ENCODE results near the gene ZIC4.

Gene ZIC4

GRCh38 chr3:147387291-147387884 lies 19.0 kb downstream of the ZIC4 start:
- 13% methylated on average over 9 of the region's 10 CpGs for WGBS
- Histone ChIP-seq H3K36me3 (ENCODE audit: insufficient read depth, low read length) (no peaks in the 10 kb centered on the region), H3K27me3 (ENCODE audit: insufficient read depth, low read length) (peaks cover 100% of the 10 kb centered on the region), H3K9ac (ENCODE audit: low read depth, low read length) (0 out of 2 replicates have a peak overlapping the region, but pooled peaks have one; percentile 10), H3K4me3 (ENCODE audit: low read length) (0 out of 2 replicates have a peak overlapping the region, but pooled peaks have one; percentile 21), H3K27ac (ENCODE audit: low read depth, low read length) (no peak overlapping the region; the same call in 1 of the 2 replicates), H3K9me3 (ENCODE audit: insufficient read depth, low read depth, low read length) (no peaks in the 10 kb centered on the region), H3K4me1 (ENCODE audit: insufficient read depth, low read length) (peaks cover 66% of the 10 kb centered on the region)

GRCh38 chr3:147385059-147386012 lies 21.0 kb downstream of the ZIC4 start:
- Histone ChIP-seq H3K9ac (ENCODE audit: low read depth, low read length) (no peak overlapping the region), H3K9me3 (ENCODE audit: insufficient read depth, low read depth, low read length) (no peaks in the 10 kb centered on the region), H3K27me3 (ENCODE audit: insufficient read depth, low read length) (peaks cover 100% of the 10 kb centered on the region), H3K36me3 (ENCODE audit: insufficient read depth, low read length) (no peaks in the 10 kb centered on the region), H3K4me1 (ENCODE audit: insufficient read depth, low read length) (peaks cover 86% of the 10 kb centered on the region), H3K4me3 (ENCODE audit: low read length) (peak overlapping the region; percentile 39; the same call in 1 of the 2 replicates), H3K27ac (ENCODE audit: low read depth, low read length) (no peak overlapping the region)
- 42% methylated on average over 22 of the region's 23 CpGs for WGBS

- H3K36me3 ChIP-seq (ENCODE audit: insufficient read depth, low read length) = no peaks in the 10 kb centered on the region
- no peak overlapping the region for H3K9ac ChIP-seq (ENCODE audit: low read depth, low read length)
- peak overlapping the region; percentile 39 for H3K4me3 ChIP-seq (ENCODE audit: low read length)
- no peaks in the 10 kb centered on the region for H3K9me3 ChIP-seq (ENCODE audit: insufficient read depth, low read depth, low read length)
- no peak overlapping the region for H3K27ac ChIP-seq (ENCODE audit: low read depth, low read length)
- H3K4me1 ChIP-seq (ENCODE audit: insufficient read depth, low read length) = peaks cover 87% of the 10 kb centered on the region
- peaks cover 100% of the 10 kb centered on the region for H3K27me3 ChIP-seq (ENCODE audit: insufficient read depth, low read length)
- WGBS = 24% methylated on average over 27 of the region's 27 CpGs
Measured at GRCh38 chr3:147384210-147385058, 21.9 kb downstream of the ZIC4 start.

GRCh38 chr3:147383617-147384016 lies 22.7 kb downstream of the ZIC4 start:
- H3K27me3 ChIP-seq (ENCODE audit: insufficient read depth, low read length) = peaks cover 100% of the 10 kb centered on the region

GRCh38 chr3:147381596-147381995 lies 24.7 kb downstream of the ZIC4 start:
- 23% methylated on average over 6 of the region's 6 CpGs for WGBS
- H3K27me3 ChIP-seq (ENCODE audit: insufficient read depth, low read length) = peaks cover 100% of the 10 kb centered on the region

More at GRCh38 chr3:147383617-147384016, 22.7 kb downstream of the ZIC4 start:
- Histone ChIP-seq H3K4me1 (ENCODE audit: insufficient read depth, low read length) (peaks cover 88% of the 10 kb centered on the region), H3K27ac (ENCODE audit: low read depth, low read length) (no peak overlapping the region), H3K36me3 (ENCODE audit: insufficient read depth, low read length) (no peaks in the 10 kb centered on the region), H3K9ac (ENCODE audit: low read depth, low read length) (no peak overlapping the region), H3K9me3 (ENCODE audit: insufficient read depth, low read depth, low read length) (no peaks in the 10 kb centered on the region), H3K4me3 (ENCODE audit: low read length) (no peak overlapping the region)
- 23% methylated on average over 6 of the region's 6 CpGs for WGBS

GRCh38 chr3:147380977-147381376 lies 25.4 kb downstream of the ZIC4 start:
- Histone ChIP-seq H3K4me1 (ENCODE audit: insufficient read depth, low read length) (peaks cover 82% of the 10 kb centered on the region), H3K9me3 (ENCODE audit: insufficient read depth, low read depth, low read length) (no peaks in the 10 kb centered on the region), H3K27ac (ENCODE audit: low read depth, low read length) (peak overlapping the region; percentile 18; the same call in 1 of the 2 replicates), H3K4me3 (ENCODE audit: low read length) (no peak overlapping the region), H3K27me3 (ENCODE audit: insufficient read depth, low read length) (peaks cover 100% of the 10 kb centered on the region), H3K9ac (ENCODE audit: low read depth, low read length) (no peak overlapping the region), H3K36me3 (ENCODE audit: insufficient read depth, low read length) (no peaks in the 10 kb centered on the region)
- WGBS = 54% methylated on average over 3 of the region's 3 CpGs

More at GRCh38 chr3:147381596-147381995, 24.7 kb downstream of the ZIC4 start:
- Histone ChIP-seq H3K9me3 (ENCODE audit: insufficient read depth, low read depth, low read length) (no peaks in the 10 kb centered on the region), H3K4me3 (ENCODE audit: low read length) (no peak overlapping the region), H3K9ac (ENCODE audit: low read depth, low read length) (no peak overlapping the region), H3K36me3 (ENCODE audit: insufficient read depth, low read length) (no peaks in the 10 kb centered on the region), H3K27ac (ENCODE audit: low read depth, low read length) (no peak overlapping the region; the same call in 1 of the 2 replicates), H3K4me1 (ENCODE audit: insufficient read depth, low read length) (peaks cover 81% of the 10 kb centered on the region)

GRCh38 chr3:147380387-147380951 lies 25.9 kb downstream of the ZIC4 start:
- Histone ChIP-seq H3K9ac (ENCODE audit: low read depth, low read length) (no peak overlapping the region), H3K9me3 (ENCODE audit: insufficient read depth, low read depth, low read length) (no peaks in the 10 kb centered on the region), H3K36me3 (ENCODE audit: insufficient read depth, low read length) (no peaks in the 10 kb centered on the region), H3K4me1 (ENCODE audit: insufficient read depth, low read length) (peaks cover 80% of the 10 kb centered on the region), H3K4me3 (ENCODE audit: low read length) (peak overlapping the region; percentile 14; the same call in 1 of the 2 replicates), H3K27ac (ENCODE audit: low read depth, low read length) (peak overlapping the region; percentile 18; the same call in 1 of the 2 replicates), H3K27me3 (ENCODE audit: insufficient read depth, low read length) (peaks cover 100% of the 10 kb centered on the region)
- WGBS = 49% methylated on average over 26 of the region's 26 CpGs

GRCh38 chr3:147379651-147380050 lies 26.7 kb downstream of the ZIC4 start:
- WGBS = 33% methylated on average over 9 of the region's 10 CpGs
- no peak overlapping the region for H3K4me3 ChIP-seq (ENCODE audit: low read length)
- no peaks in the 10 kb centered on the region for H3K9me3 ChIP-seq (ENCODE audit: insufficient read depth, low read depth, low read length)
- H3K36me3 ChIP-seq (ENCODE audit: insufficient read depth, low read length) = no peaks in the 10 kb centered on the region
- peaks cover 100% of the 10 kb centered on the region for H3K27me3 ChIP-seq (ENCODE audit: insufficient read depth, low read length)
- H3K27ac ChIP-seq (ENCODE audit: low read depth, low read length) = no peak overlapping the region
- H3K4me1 ChIP-seq (ENCODE audit: insufficient read depth, low read length) = peaks cover 73% of the 10 kb centered on the region
- no peak overlapping the region for H3K9ac ChIP-seq (ENCODE audit: low read depth, low read length)

GRCh38 chr3:147377412-147378367 lies 28.7 kb downstream of the ZIC4 start:
- H3K27ac ChIP-seq (ENCODE audit: low read depth, low read length) = peak overlapping the region; percentile 34; the same call in 1 of the 2 replicates
- H3K27me3 ChIP-seq (ENCODE audit: insufficient read depth, low read length) = peaks cover 100% of the 10 kb centered on the region
- WGBS = 2% methylated on average over 30 of the region's 30 CpGs
- H3K4me1 ChIP-seq (ENCODE audit: insufficient read depth, low read length) = peaks cover 54% of the 10 kb centered on the region
- H3K9me3 ChIP-seq (ENCODE audit: insufficient read depth, low read depth, low read length) = no peaks in the 10 kb centered on the region
- no peak overlapping the region for H3K9ac ChIP-seq (ENCODE audit: low read depth, low read length)
- no peaks in the 10 kb centered on the region for H3K36me3 ChIP-seq (ENCODE audit: insufficient read depth, low read length)
- H3K4me3 ChIP-seq (ENCODE audit: low read length) = peak overlapping the region; percentile 42

All from HUES64 (cell line).